Measurements from ENCODE around the gene CPNE8.

DNA sequence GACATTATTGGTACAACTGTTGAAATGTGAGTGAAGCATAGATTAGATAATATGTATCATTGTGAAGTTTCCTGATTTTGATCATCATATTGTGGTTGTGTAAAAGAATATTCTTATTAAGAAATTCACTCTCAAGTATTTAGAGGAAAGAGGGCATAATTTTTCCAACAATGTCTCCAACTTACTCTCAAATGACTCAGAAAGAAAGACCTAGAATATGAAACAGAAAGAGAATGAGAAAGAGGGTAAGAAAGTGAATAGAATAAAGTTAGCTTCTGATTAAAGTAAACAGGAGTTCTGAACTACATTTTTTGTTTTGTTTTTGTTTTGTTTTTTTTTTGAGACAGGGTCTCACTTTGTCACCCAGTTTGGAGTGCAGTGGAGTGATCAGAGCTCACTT is 123.0 kb downstream of the CPNE8 start:
- no peak for TF ChIP-seq CTCF (IDR thresholded peaks at IDR 0.05; ENCODE audit: insufficient read depth, low read depth, low read length)
- TF ChIP-seq EZH2 (IDR thresholded peaks at IDR 0.05; ENCODE audit: insufficient read depth, low read length): no peak
